ENCODE measurements around the gene LTBP2.
"Not testable (repeated sequence)": the region's sequence is repeated elsewhere in the genome, so short reads cannot be mapped to it uniquely, and the experiment has no call there.

LTBP2 gene

DNA sequence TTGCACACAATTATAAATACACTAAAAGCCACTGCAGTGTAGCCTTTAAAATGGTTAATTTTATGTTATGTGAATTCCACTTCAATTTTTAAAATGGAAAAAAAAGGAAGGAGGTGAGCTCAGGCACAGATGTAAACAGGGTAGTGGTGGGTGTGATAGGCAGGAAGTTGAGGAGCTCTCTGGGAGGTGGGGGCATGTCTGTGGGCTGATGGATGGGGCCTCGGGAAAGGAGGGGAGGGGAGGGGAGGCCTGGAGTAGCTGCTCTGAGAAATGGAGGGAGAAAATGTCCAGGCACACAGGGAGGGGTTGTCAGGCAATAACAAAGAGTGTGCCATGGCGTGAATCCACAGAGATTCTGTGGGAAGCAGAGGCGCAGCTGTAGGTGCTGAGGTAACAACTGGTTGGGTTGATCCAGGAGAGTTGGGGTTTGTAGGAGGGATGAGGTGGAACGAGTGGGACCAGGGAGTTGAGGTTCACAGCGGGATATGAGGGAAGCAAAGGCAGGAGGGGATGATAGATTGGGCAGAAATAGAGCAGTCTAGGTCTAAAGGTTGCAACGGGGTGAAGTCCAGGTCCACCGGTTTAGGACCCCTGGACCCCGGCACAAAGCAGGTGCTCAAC lies 57.2 kb downstream of the LTBP2 start:
- DNase-seq (ENCODE audit: low read depth in 4 of 4, low spot score in 1 of 4), result no peak

- no peak for DNase-seq (ENCODE audit: low read depth in 4 of 4, low spot score in 1 of 4)
These were observed 59.4 kb downstream of the LTBP2 start for GRCh38 chr14:74552623-74553022.

- DNase-seq (ENCODE audit: low read depth in 4 of 4, low spot score in 1 of 4), result no peak
These were observed 60.3 kb downstream of the LTBP2 start for GRCh38 chr14:74551431-74552371.

- no peak for DNase-seq (ENCODE audit: low read depth in 4 of 4, low spot score in 1 of 4)
These were observed 61.0 kb downstream of the LTBP2 start for GRCh38 chr14:74551001-74551400.

DNA sequence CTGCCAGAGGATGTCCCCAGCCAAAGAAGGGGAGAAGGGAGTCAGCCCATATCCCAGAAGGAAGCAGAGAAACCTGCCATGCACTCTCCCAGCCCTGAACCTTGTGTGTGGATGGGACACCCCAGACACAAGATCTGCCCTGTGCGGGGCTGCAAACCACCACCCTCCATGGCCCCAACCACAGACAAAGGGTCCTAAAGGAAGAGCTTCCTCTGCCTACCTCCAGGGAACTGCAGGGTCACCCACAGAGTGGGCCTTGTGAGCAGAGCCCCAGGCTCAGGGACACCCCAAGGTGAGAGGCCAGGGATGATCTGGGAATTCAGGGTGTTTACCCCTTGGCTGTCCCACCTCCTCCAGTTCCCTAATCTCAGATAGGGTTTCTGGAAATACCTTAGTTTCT lies 62.0 kb downstream of the LTBP2 start:
- DNase-seq (ENCODE audit: low read depth in 4 of 4, low spot score in 1 of 4), result no peak

- DNase-seq (ENCODE audit: low read depth in 4 of 4, low spot score in 1 of 4), result no peak
These were observed 62.4 kb downstream of the LTBP2 start for GRCh38 chr14:74549588-74549987.

DNA sequence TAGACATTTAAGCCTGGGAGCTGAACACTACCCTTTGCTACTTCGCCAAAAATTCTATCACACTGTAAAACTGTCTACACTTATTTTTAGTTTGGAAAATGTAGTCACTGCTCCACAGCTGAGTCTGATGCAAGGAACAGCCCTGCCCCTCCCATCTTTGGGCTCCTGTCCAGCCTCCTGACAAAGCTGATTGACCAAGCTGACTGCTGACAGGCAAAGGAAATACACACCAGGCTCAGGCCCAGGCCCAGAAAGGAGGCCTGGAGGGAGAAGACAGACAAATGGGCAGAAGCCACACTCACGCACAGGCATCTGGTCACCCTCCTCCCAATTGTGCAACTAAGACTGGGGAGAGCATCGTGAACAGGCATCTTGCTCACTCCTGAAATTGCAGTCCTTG lies 63.2 kb downstream of the LTBP2 start:
- DNase-seq (ENCODE audit: low read depth in 4 of 4, low spot score in 1 of 4), result no peak

DNA sequence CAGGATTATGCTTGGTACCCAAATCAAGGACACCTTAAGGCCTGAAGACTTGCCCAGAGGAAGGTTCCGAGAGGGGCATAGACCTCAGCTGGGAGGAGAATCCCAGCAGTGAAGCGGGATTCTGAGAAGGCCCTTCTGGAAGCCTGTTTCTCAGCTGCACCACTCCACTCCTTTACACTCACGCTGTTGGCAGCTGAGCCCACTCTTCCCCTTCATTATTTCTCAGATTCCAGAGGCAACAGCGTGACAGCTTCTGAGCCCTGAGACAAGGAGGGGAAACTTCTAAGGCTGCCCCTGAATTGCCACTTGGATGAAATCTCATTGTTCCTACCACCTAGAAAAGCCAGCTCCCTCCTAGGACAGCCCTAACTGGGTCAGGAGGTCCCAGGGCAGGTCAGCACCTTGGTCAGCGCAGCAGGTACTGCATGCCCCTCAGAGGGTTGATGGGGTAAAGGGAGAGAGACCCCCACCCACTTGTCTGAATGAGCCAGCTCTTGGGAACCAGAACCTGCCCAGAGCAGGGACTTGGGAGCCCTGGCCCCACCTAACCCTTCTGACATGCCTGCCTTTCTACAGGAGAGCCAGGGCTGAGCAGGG lies 64.6 kb downstream of the LTBP2 start:
- no peak for DNase-seq (ENCODE audit: low read depth in 4 of 4, low spot score in 1 of 4)

GRCh38 chr14:74546416-74546815 lies 65.6 kb downstream of the LTBP2 start:
- DNase-seq (ENCODE audit: low read depth in 4 of 4, low spot score in 1 of 4), result no peak

DNA sequence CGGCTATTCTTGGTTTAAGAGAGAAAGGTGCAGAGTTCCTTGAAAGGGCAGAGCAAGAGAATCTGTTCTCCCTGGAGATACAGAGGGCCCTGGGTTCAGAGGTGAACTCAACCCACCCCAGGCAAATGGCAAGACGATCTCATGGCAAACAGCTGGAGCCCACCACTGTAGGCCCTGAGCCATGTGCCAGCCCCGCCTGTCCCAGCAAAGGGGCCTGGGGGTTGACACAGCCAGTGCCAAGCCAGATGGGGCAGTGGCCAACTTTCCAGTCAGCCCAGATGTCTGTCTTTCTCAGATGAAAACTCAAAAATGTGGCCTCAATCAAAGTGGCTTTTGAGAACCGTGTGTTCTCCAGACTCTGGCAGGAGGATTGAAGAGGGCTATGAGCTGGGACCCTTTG lies 66.7 kb downstream of the LTBP2 start:
- no peak for DNase-seq (ENCODE audit: low read depth in 4 of 4, low spot score in 1 of 4)

DNA sequence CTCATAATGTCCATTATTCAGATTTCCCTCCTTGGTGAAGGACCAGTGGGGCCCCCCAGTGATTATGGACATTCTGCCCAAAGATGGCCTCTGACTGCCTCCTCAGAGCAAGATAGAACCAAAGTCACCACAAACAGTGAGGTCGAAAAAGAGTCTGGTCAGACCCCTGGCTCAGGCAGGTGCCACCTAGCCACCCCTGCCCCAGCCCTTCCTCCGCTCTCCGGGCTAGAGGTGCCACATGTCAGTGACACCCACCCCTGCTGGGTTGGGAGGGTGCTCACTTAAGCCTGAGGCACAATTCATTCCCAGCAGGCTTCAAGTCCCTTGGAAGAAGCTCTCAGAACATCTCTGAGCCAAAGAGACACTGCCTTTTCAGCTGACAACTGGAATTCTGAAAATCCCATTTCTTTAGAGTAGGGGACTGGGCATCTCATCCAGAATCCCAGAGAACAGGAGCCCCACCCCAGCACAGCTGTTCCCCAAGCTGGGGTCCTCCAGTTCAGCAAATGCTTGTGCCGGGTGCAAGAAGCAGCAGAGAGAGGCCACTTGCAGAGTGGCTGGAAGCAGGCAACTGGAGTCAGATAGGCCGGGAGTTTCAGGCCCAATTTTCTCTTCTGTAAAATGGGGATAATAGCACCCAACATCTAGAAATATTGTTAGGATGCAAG lies 68.1 kb downstream of the LTBP2 start:
- DNase-seq (ENCODE audit: low read depth in 4 of 4, low spot score in 1 of 4), result no peak

DNA sequence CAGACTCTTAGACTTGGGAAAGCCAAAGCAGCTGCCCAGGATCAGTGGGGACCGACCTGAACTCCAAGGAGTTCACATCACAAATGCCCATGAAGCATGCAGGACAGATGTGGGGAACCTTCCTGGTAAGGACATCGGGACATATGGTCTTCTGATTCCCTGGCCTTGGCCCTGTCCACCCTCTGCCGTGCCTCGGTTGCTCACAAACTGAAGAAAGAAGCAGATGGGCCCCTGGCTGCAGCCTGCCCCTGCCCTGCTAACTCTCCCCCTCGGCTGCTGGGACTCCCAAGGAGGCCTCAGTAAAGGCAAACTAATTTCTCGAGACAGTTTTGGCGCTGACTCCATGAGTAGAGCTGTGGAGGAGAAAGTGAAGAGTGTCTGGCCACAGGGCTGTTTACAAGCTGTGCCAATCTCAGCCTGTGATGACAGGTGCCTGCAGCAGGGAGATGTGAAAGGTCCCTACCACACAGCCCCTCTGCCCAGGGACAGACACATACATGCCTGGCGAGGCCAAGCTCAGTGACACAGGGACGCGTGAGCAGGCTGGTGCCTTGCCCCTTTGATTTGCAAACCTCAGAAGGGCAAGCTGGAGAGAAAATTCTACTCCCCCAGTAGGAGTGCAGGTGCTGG lies 69.9 kb downstream of the LTBP2 start:
- no peak for DNase-seq (ENCODE audit: low read depth in 4 of 4, low spot score in 1 of 4)

GRCh38 chr14:74541225-74541624 lies 70.8 kb downstream of the LTBP2 start:
- no peak for DNase-seq (ENCODE audit: low read depth in 4 of 4, low spot score in 1 of 4)

- no peak for DNase-seq (ENCODE audit: low read depth in 4 of 4, low spot score in 1 of 4)
These were observed 72.5 kb downstream of the LTBP2 start for GRCh38 chr14:74539503-74539902.

GRCh38 chr14:74538411-74539391 lies 73.3 kb downstream of the LTBP2 start:
- no peak for DNase-seq (ENCODE audit: low read depth in 4 of 4, low spot score in 1 of 4)

- not testable (repeated sequence) for DNase-seq (ENCODE audit: low read depth in 4 of 4, low spot score in 1 of 4)
These were observed 75.7 kb downstream of the LTBP2 start for GRCh38 chr14:74536336-74536735.

- no peak for DNase-seq (ENCODE audit: low read depth in 4 of 4, low spot score in 1 of 4)
These were observed 76.2 kb downstream of the LTBP2 start for GRCh38 chr14:74535756-74536325.

- DNase-seq (ENCODE audit: low read depth in 4 of 4, low spot score in 1 of 4), result no peak
These were observed 78.5 kb downstream of the LTBP2 start for GRCh38 chr14:74533576-74533975.

GRCh38 chr14:74532246-74532645 lies 79.8 kb downstream of the LTBP2 start:
- DNase-seq (ENCODE audit: low read depth in 4 of 4, low spot score in 1 of 4), result no peak

- no peak for DNase-seq (ENCODE audit: low read depth in 4 of 4, low spot score in 1 of 4)
These were observed 80.6 kb downstream of the LTBP2 start for GRCh38 chr14:74531467-74531866.

All from stimulated activated CD4-positive, alpha-beta T cell treated with anti-CD3 and anti-CD28 coated beads, Interleukin-1b, Interleukin-23, amount 100 ng/mL, for 24 hours (primary cell).